Large intestine (tissue), 3 donors: ENCODE results near the gene TMPRSS11B. TPM values are rescaled to one million over a fixed set of nuclear protein-coding genes. Genes with fewer than 3 reads are reported as not detected.

Experiments
- DNase-seq, 2 donors: peaks; one replicate each; pipeline versions ENCODE4 v3.0.0 to v3.0.0-alpha.2; 2013
- H3K27ac ChIP-seq: one replicate; pipeline ENCODE4 v1.5.1; 2013; ENCODE audit warnings: low read length
- H3K27me3 ChIP-seq: 2 replicates; pipeline ENCODE4 v1.6.1; 2013; ENCODE audit warnings: low read length; ENCODE audit not compliant: control insufficient read depth, insufficient read depth
- H3K36me3 ChIP-seq: 2 replicates; pipeline ENCODE4 v1.6.1; 2013; ENCODE audit warnings: low read length; ENCODE audit not compliant: control insufficient read depth, insufficient read depth
- H3K4me1 ChIP-seq: one replicate; pipeline ENCODE4 v1.6.1; 2013; ENCODE audit warnings: low read length; ENCODE audit not compliant: control insufficient read depth, insufficient read depth
- H3K4me3 ChIP-seq: one replicate; pipeline ENCODE4 v1.5.1; 2013; ENCODE audit warnings: low read length
- H3K9me3 ChIP-seq: one replicate; pipeline ENCODE4 v1.6.1; 2013; ENCODE audit warnings: mild to moderate bottlenecking, low read depth, low read length, moderate library complexity; ENCODE audit not compliant: control insufficient read depth
- WGBS: methylation state at CpG from one replicate; pipeline ENCODE4 v1.1.5; 2013; ENCODE audit warnings: low lambda C conversion rate; ENCODE audit not compliant: insufficient coverage; 5-methylcytosine and 5-hydroxymethylcytosine counted together
- polyA plus RNA-seq: library from polyadenylated mRNA; unstranded; fragments of 120-200 nt; gene quantifications from one replicate; pipeline ENCODE4 v1.2.1, GENCODE V29; 2013

Gene TMPRSS11B
- polyA plus RNA-seq, 1 donor: 0.03 TPM

GRCh38 chr4:68272860-68273259 lies 27.4 kb upstream of the TMPRSS11B start:
- Histone ChIP-seq H3K4me3 (no peak overlapping the region), H3K9me3 (no peaks in the 10 kb centered on the region), H3K27me3 (no peaks in the 10 kb centered on the region), H3K4me1 (peaks cover 11% of the 10 kb centered on the region), H3K27ac (no peak overlapping the region), H3K36me3 (no peaks in the 10 kb centered on the region)
- no CpG with 5 or more reads among the region's 2 CpGs for WGBS
- peak in 1 of 2 donors; percentile 25 for DNase-seq

- 86% methylated on average over 2 of the region's 2 CpGs for WGBS
- Histone ChIP-seq H3K9me3 (no peaks in the 10 kb centered on the region), H3K4me3 (peak overlapping the region; percentile 11), H3K27ac (peak overlapping the region; percentile 20), H3K36me3 (no peaks in the 10 kb centered on the region), H3K27me3 (no peaks in the 10 kb centered on the region), H3K4me1 (peaks cover 11% of the 10 kb centered on the region)
- peak in 1 of 2 donors; percentile 10 for DNase-seq
Measured at GRCh38 chr4:68272380-68272779, 26.9 kb upstream of the TMPRSS11B start.

- H3K27me3 ChIP-seq: no peaks in the 10 kb centered on the region
- WGBS: 55% methylated on average over 3 of the region's 11 CpGs
- H3K27ac ChIP-seq: no peak overlapping the region
- no peaks in the 10 kb centered on the region for H3K36me3 ChIP-seq
- peak in 1 of 2 donors; percentile 53 for DNase-seq
- H3K4me1 ChIP-seq: peaks cover 11% of the 10 kb centered on the region
- peak overlapping the region; percentile 11 for H3K4me3 ChIP-seq
- H3K9me3 ChIP-seq: no peaks in the 10 kb centered on the region
Measured at GRCh38 chr4:68271851-68272357, 26.4 kb upstream of the TMPRSS11B start.

- no peak overlapping the region for H3K4me3 ChIP-seq
- peak in 1 of 2 donors; percentile 32 for DNase-seq
- peak overlapping the region; percentile 10 for H3K27ac ChIP-seq
- peaks cover 4% of the 10 kb centered on the region for H3K9me3 ChIP-seq
- no peaks in the 10 kb centered on the region for H3K36me3 ChIP-seq
- peaks cover 3% of the 10 kb centered on the region for H3K4me1 ChIP-seq
- H3K27me3 ChIP-seq: no peaks in the 10 kb centered on the region
- no CpG with 5 or more reads among the region's 2 CpGs for WGBS
Measured at GRCh38 chr4:68267433-68267944, 22.0 kb upstream of the TMPRSS11B start.

GRCh38 chr4:68264875-68265565 lies 19.5 kb upstream of the TMPRSS11B start:
- Histone ChIP-seq H3K4me3 (no peak overlapping the region), H3K36me3 (no peaks in the 10 kb centered on the region), H3K27ac (no peak overlapping the region), H3K9me3 (peaks cover 4% of the 10 kb centered on the region), H3K27me3 (no peaks in the 10 kb centered on the region), H3K4me1 (no peaks in the 10 kb centered on the region)
- DNase-seq: no peak
- WGBS: no CpG with 5 or more reads among the region's 3 CpGs

GRCh38 chr4:68259191-68259590 lies 13.7 kb upstream of the TMPRSS11B start:
- Histone ChIP-seq H3K4me3 (no peak overlapping the region), H3K27me3 (no peaks in the 10 kb centered on the region), H3K9me3 (peaks cover 4% of the 10 kb centered on the region), H3K4me1 (no peaks in the 10 kb centered on the region), H3K36me3 (no peaks in the 10 kb centered on the region), H3K27ac (no peak overlapping the region)
- no CpG with 5 or more reads among the region's 1 CpG for WGBS
- DNase-seq: no peak

- no peaks in the 10 kb centered on the region for H3K4me1 ChIP-seq
- no peaks in the 10 kb centered on the region for H3K36me3 ChIP-seq
- H3K4me3 ChIP-seq: no peak overlapping the region
- no peaks in the 10 kb centered on the region for H3K9me3 ChIP-seq
- 94% methylated on average over 2 of the region's 5 CpGs for WGBS
- no peaks in the 10 kb centered on the region for H3K27me3 ChIP-seq
- H3K27ac ChIP-seq: no peak overlapping the region
- DNase-seq: no peak
Measured at GRCh38 chr4:68257719-68258118, 12.2 kb upstream of the TMPRSS11B start.

- no peaks in the 10 kb centered on the region for H3K9me3 ChIP-seq
- WGBS: 25% methylated on average over 1 of the region's 3 CpGs
- H3K4me3 ChIP-seq: no peak overlapping the region
- no peaks in the 10 kb centered on the region for H3K36me3 ChIP-seq
- H3K27ac ChIP-seq: no peak overlapping the region
- DNase-seq: no peak
- no peaks in the 10 kb centered on the region for H3K27me3 ChIP-seq
- no peaks in the 10 kb centered on the region for H3K4me1 ChIP-seq
Measured at GRCh38 chr4:68256284-68256683, 10.8 kb upstream of the TMPRSS11B start.

- H3K36me3 ChIP-seq: no peaks in the 10 kb centered on the region
- no peaks in the 10 kb centered on the region for H3K4me1 ChIP-seq
- DNase-seq: no peak
- no peaks in the 10 kb centered on the region for H3K9me3 ChIP-seq
- H3K27me3 ChIP-seq: no peaks in the 10 kb centered on the region
- WGBS: no CpG with 5 or more reads among the region's 4 CpGs
- H3K4me3 ChIP-seq: no peak overlapping the region
- no peak overlapping the region for H3K27ac ChIP-seq
Measured at GRCh38 chr4:68250151-68250930, 4.8 kb upstream of the TMPRSS11B start.

GRCh38 chr4:68249434-68249833 lies 3.9 kb upstream of the TMPRSS11B start:
- no peak overlapping the region for H3K27ac ChIP-seq
- no peak overlapping the region for H3K4me3 ChIP-seq
- no peaks in the 10 kb centered on the region for H3K4me1 ChIP-seq
- DNase-seq: no peak
- no peaks in the 10 kb centered on the region for H3K36me3 ChIP-seq
- H3K27me3 ChIP-seq: no peaks in the 10 kb centered on the region
- no peaks in the 10 kb centered on the region for H3K9me3 ChIP-seq
